Glutamatergic neuron (in vitro differentiated cells): ENCODE results near the gene UBR1. TPM values are rescaled to one million over a fixed set of nuclear protein-coding genes. Genes with fewer than 3 reads are reported as not detected.
"Not testable (repeated sequence)": the region's sequence is repeated elsewhere in the genome, so short reads cannot be mapped to it uniquely, and the experiment has no call there.

Experiments used
- DNase-seq: peaks from one replicate; pipeline ENCODE4 v3.0.0; 2022
- H3K27ac Mint-ChIP-seq: one replicate; pipeline ENCODE4 v1.8.0; 2020; ENCODE audit warnings: mild to moderate bottlenecking, mixed read lengths, inconsistent platforms; ENCODE audit not compliant: unreplicated experiment
- H3K27me3 Mint-ChIP-seq: one replicate; pipeline ENCODE4 v1.8.0; 2020; ENCODE audit warnings: mild to moderate bottlenecking, moderate library complexity, mixed read lengths, inconsistent platforms; ENCODE audit not compliant: unreplicated experiment
- H3K36me3 Mint-ChIP-seq: one replicate; pipeline ENCODE4 v1.8.0; 2020; ENCODE audit warnings: mild to moderate bottlenecking, mixed read lengths, inconsistent platforms; ENCODE audit not compliant: unreplicated experiment
- H3K4me1 Mint-ChIP-seq: one replicate; pipeline ENCODE4 v1.8.0; 2020; ENCODE audit warnings: mild to moderate bottlenecking, low read depth, mixed read lengths, inconsistent platforms; ENCODE audit not compliant: unreplicated experiment
- H3K4me3 Mint-ChIP-seq: one replicate; pipeline ENCODE4 v1.8.0; 2020; ENCODE audit warnings: mild to moderate bottlenecking, mixed read lengths, inconsistent platforms; ENCODE audit not compliant: unreplicated experiment
- H3K9me3 Mint-ChIP-seq: one replicate; pipeline ENCODE4 v1.8.0; 2020; ENCODE audit warnings: mild to moderate bottlenecking, moderate library complexity, mixed read lengths, inconsistent platforms; ENCODE audit not compliant: unreplicated experiment
- CTCF ChIP-seq: fragments of 200-600 bp; sonication (generic); IDR thresholded peaks from one replicate; pipeline ENCODE4 v1.5.0; 2021; ENCODE audit not compliant: partially characterized antibody, unreplicated experiment
- total RNA-seq: library from RNA; stranded (reverse); fragmentation: NEBNext Ultra II Directional; extraction: Animal tissue kit (Norgen Biotek cat#: 25700); gene quantifications from one replicate; pipeline ENCODE4 v1.2.1, GENCODE V29; 2021; ENCODE audit not compliant: unreplicated experiment

Gene UBR1
- total RNA-seq, 1 donor from 2014 or later, result 39.9 TPM

GRCh38 chr15:43046484-43046883 is 59.4 kb downstream of the UBR1 start:
- no peak for TF ChIP-seq CTCF
- no peak for DNase-seq
- H3K4me1 Mint-ChIP-seq, result no peaks in the 10 kb centered on the region
- peaks cover 3% of the 10 kb centered on the region for H3K27me3 Mint-ChIP-seq
- peaks cover 6% of the 10 kb centered on the region for H3K36me3 Mint-ChIP-seq
- H3K4me3 Mint-ChIP-seq, result no peak overlapping the region
- H3K9me3 Mint-ChIP-seq, result no peaks in the 10 kb centered on the region
- no peak overlapping the region for H3K27ac Mint-ChIP-seq

- peaks cover 6% of the 10 kb centered on the region for H3K36me3 Mint-ChIP-seq
- no peak overlapping the region for H3K4me3 Mint-ChIP-seq
- H3K27ac Mint-ChIP-seq, result no peak overlapping the region
- no peaks in the 10 kb centered on the region for H3K4me1 Mint-ChIP-seq
- H3K27me3 Mint-ChIP-seq, result peaks cover 3% of the 10 kb centered on the region
- TF ChIP-seq CTCF, result no peak
- no peak for DNase-seq
- H3K9me3 Mint-ChIP-seq, result no peaks in the 10 kb centered on the region
These were observed 63.0 kb downstream of the UBR1 start for GRCh38 chr15:43042885-43043284.

- not testable (repeated sequence) for H3K36me3 Mint-ChIP-seq
These were observed 64.8 kb downstream of the UBR1 start for GRCh38 chr15:43041085-43041484.

GRCh38 chr15:43035240-43035639 is 70.6 kb downstream of the UBR1 start:
- H3K27ac Mint-ChIP-seq, H3K4me1 Mint-ChIP-seq, H3K9me3 Mint-ChIP-seq, H3K27me3 Mint-ChIP-seq, DNase-seq, H3K36me3 Mint-ChIP-seq, H3K4me3 Mint-ChIP-seq: not testable (repeated sequence)

More at GRCh38 chr15:43041085-43041484, 64.8 kb downstream of the UBR1 start:
- not testable (repeated sequence) for H3K4me3 Mint-ChIP-seq, DNase-seq, H3K9me3 Mint-ChIP-seq, H3K4me1 Mint-ChIP-seq, H3K27me3 Mint-ChIP-seq, H3K27ac Mint-ChIP-seq

- Mint-ChIP-seq H3K9me3 (no peaks in the 10 kb centered on the region), H3K27ac (no peak overlapping the region), H3K4me3 (no peak overlapping the region), H3K27me3 (no peaks in the 10 kb centered on the region), H3K36me3 (no peaks in the 10 kb centered on the region), H3K4me1 (no peaks in the 10 kb centered on the region)
- TF ChIP-seq CTCF, result no peak
- no peak for DNase-seq
These were observed 76.4 kb downstream of the UBR1 start for GRCh38 chr15:43029476-43029875.

GRCh38 chr15:43025150-43025549 is 80.7 kb downstream of the UBR1 start:
- Mint-ChIP-seq H3K36me3 (peaks cover 6% of the 10 kb centered on the region), H3K4me3 (no peak overlapping the region), H3K27me3 (no peaks in the 10 kb centered on the region), H3K9me3 (no peaks in the 10 kb centered on the region), H3K4me1 (no peaks in the 10 kb centered on the region), H3K27ac (no peak overlapping the region)
- TF ChIP-seq CTCF, result no peak
- no peak for DNase-seq

GRCh38 chr15:43014671-43015070 is 91.2 kb downstream of the UBR1 start:
- not testable (repeated sequence) for H3K9me3 Mint-ChIP-seq, H3K4me1 Mint-ChIP-seq, H3K27me3 Mint-ChIP-seq, H3K4me3 Mint-ChIP-seq, H3K27ac Mint-ChIP-seq, DNase-seq, H3K36me3 Mint-ChIP-seq
